GM12891 (cell line): ENCODE results near the gene RNASEH2B.

Experiments
- PAX5 ChIP-seq: IDR thresholded peaks from 2 replicates; pipeline ENCODE4 v1.6.1; 2011; ENCODE audit warnings: low read length, moderate library complexity, mild to moderate bottlenecking; ENCODE audit not compliant: insufficient read depth, severe bottlenecking
- POLR2A ChIP-seq: IDR thresholded peaks from 2 replicates; pipeline ENCODE4 v1.6.1; 2011; ENCODE audit warnings: low read depth, low read length, control low read depth
- POLR2AphosphoS5 ChIP-seq: IDR thresholded peaks from 2 replicates; pipeline ENCODE4 v1.6.1; 2011; ENCODE audit warnings: low read depth, low read length, control low read depth
- POU2F2 ChIP-seq: IDR thresholded peaks from 2 replicates; pipeline ENCODE4 v1.6.1; 2011; ENCODE audit warnings: low read depth, mild to moderate bottlenecking, control low read depth, low read length, moderate library complexity
- SPI1 ChIP-seq: IDR thresholded peaks from 2 replicates; pipeline ENCODE4 v1.6.1; 2011; ENCODE audit warnings: low read depth, low read length, control low read depth
- TAF1 ChIP-seq: IDR thresholded peaks from 2 replicates; pipeline ENCODE4 v1.6.1; 2011; ENCODE audit warnings: low read depth, low read length, control low read depth

- TF ChIP-seq POLR2A (no peak), POLR2AphosphoS5 (no peak), TAF1 (no peak), SPI1 (no peak), POU2F2 (no peak), PAX5 (no peak)
Observed at GRCh38 chr13:50955798-50956197, 46.2 kb downstream of the RNASEH2B start.
